ENCODE measurements around the gene ANKRD12.

GRCh38 chr18:9209279-9209678 is 72.7 kb downstream of the ANKRD12 start:
- TF ChIP-seq CTCF (conservative IDR thresholded peaks at IDR 0.05; ENCODE audit: low read length), result no peak
- no peak for TF ChIP-seq EZH2phosphoT487 (IDR thresholded peaks at IDR 0.05; ENCODE audit: borderline replicate concordance)

All from Loucy (cell line).